K562 (cell line): ENCODE measurements around the gene MAST4. TPM values are rescaled to one million over a fixed set of nuclear protein-coding genes. Genes with fewer than 3 reads are reported as not detected.

Source experiments
- ATAC-seq: fragments of 200-7000 bp; cut with Tn5 transposase; 3 replicates; pipeline ENCODE4 v1.9.1; 2020; ENCODE audit warnings: moderate library complexity
- BruUV-seq: library from RNA; stranded (reverse); fragments of 400-500 nt; replicated peaks from 2 replicates; lab custom pipeline; 2021; lab: Mats Ljungman, UMichigan
- CTCF ChIA-PET: fragments of 300-600 bp; formaldehyde crosslinking; extraction: SDS; loops from one replicate; lab custom pipeline; 2021; ENCODE audit warnings: low intra/inter-chr PET ratio; lab: Yijun Ruan, JAX
- POLR2A ChIA-PET: fragments of 300-600, 350-650 bp; sonication (Branson Sonifier 250); formaldehyde crosslinking; extraction: SDS; loops from one replicate; lab custom pipeline; 2021; ENCODE audit warnings: antibody characterized with exemption, inconsistent platforms; lab: Yijun Ruan, JAX
- DNase-seq, 4 experiments: peaks; one replicate each; pipeline versions ENCODE4 v3.0.0 to v3.0.0-alpha.2; 2011 to 2018; ENCODE audit warnings: low spot score in 3 of 4, mixed read lengths in 3 of 4; ENCODE audit errors: extremely low read depth in 1 of 4
- FAIRE-seq: peaks from 2 replicates; lab custom pipeline; 2011; peaks lifted over from hg19 to GRCh38; lab: Jason Lieb, UNC
- H2AFZ ChIP-seq: 2 replicates; pipeline ENCODE4 v1.6.0; 2011; ENCODE audit warnings: low read depth, low read length, control low read depth, inconsistent platforms
- H3K27ac ChIP-seq: fragments of 200-600 bp; 3 replicates; pipeline ENCODE4 v1.8.0; 2011; ENCODE audit warnings: low read depth, mild to moderate bottlenecking, control low read depth, inconsistent platforms, low read length, moderate library complexity, mixed read lengths; ENCODE audit errors: extremely low read depth
- H3K27me3 ChIP-seq, 2 experiments: fragments of 300-600 bp in 1 of 2; 2 replicates in 1 of 2; 3 replicates in 1 of 2; pipeline versions ENCODE4 v1.6.0 to v1.8.0; 2011; ENCODE audit warnings: inconsistent platforms in 2 of 2, low read length in 2 of 2, mild to moderate bottlenecking in 1 of 2, mixed read lengths in 1 of 2, moderate library complexity in 1 of 2; ENCODE audit not compliant: control insufficient read depth in 2 of 2, insufficient read depth in 2 of 2
- H3K36me3 ChIP-seq: fragments of 300-600 bp; 3 replicates; pipeline ENCODE4 v1.8.0; 2011; ENCODE audit warnings: mild to moderate bottlenecking, low read length, inconsistent platforms; ENCODE audit not compliant: control insufficient read depth, insufficient read depth
- H3K4me1 ChIP-seq, 2 experiments: fragments of 200-600 bp in 1 of 2; replicated peaks in 1 of 2; 2 replicates in 1 of 2; 3 replicates in 1 of 2; pipeline versions ENCODE4 v1.5.1 to v1.8.0; 2011; ENCODE audit warnings: inconsistent platforms in 2 of 2, low read length in 2 of 2, mild to moderate bottlenecking in 1 of 2, mixed read lengths in 1 of 2, moderate library complexity in 1 of 2; ENCODE audit not compliant: control insufficient read depth in 2 of 2, insufficient read depth in 2 of 2
- H3K4me2 ChIP-seq: 2 replicates; pipeline ENCODE4 v1.6.1; 2011; ENCODE audit warnings: low read length, control low read depth, inconsistent platforms, mixed read lengths; ENCODE audit not compliant: insufficient read depth
- H3K4me3 ChIP-seq: fragments of 200-600 bp; sonication (generic), shearing (Covaris generic); 2 replicates; pipeline ENCODE4 v1.5.1; 2016; ENCODE audit warnings: control low read depth, inconsistent platforms
- H3K79me2 ChIP-seq: fragments of 200-600 bp; 3 replicates; pipeline ENCODE4 v1.8.0; 2011; ENCODE audit warnings: low read length, inconsistent platforms; ENCODE audit not compliant: control insufficient read depth, insufficient read depth
- H3K9ac ChIP-seq, 2 experiments: 2 replicates each; pipeline versions ENCODE4 v1.6.0 to v1.6.1; 2011; ENCODE audit warnings: low read depth in 2 of 2, low read length in 2 of 2, control low read depth in 1 of 2, inconsistent platforms in 1 of 2, mild to moderate bottlenecking in 1 of 2, mixed read lengths in 1 of 2; ENCODE audit not compliant: insufficient read depth in 1 of 2
- H3K9me1 ChIP-seq: one replicate; pipeline ENCODE4 v1.6.0; 2011; ENCODE audit warnings: inconsistent platforms, mild to moderate bottlenecking, low read length, moderate library complexity; ENCODE audit not compliant: control insufficient read depth, insufficient read depth
- H3K9me3 ChIP-seq: replicated peaks from 2 replicates; pipeline ENCODE4 v1.5.1; 2011; ENCODE audit warnings: low read depth, low read length, inconsistent platforms; ENCODE audit not compliant: control insufficient read depth, insufficient read depth
- H4K20me1 ChIP-seq: replicated peaks from 2 replicates; pipeline ENCODE4 v1.6.1; 2011; ENCODE audit warnings: low read length, inconsistent platforms, mixed read lengths; ENCODE audit not compliant: control insufficient read depth, insufficient read depth
- CBX2 ChIP-seq: fragments of 200-600 bp; sonication (generic); IDR thresholded peaks from one replicate; pipeline ENCODE4 v1.6.1; 2012; ENCODE audit warnings: mild to moderate bottlenecking, low read length, inconsistent platforms; ENCODE audit not compliant: insufficient read depth, poor library complexity, severe bottlenecking
- KHSRP ChIP-seq: fragments of 450-650 bp; IDR thresholded peaks from 2 replicates; pipeline ENCODE4 v1.6.1; 2017
- XRCC4 ChIP-seq: IDR thresholded peaks from one replicate; pipeline ENCODE4 v1.6.1; 2011; ENCODE audit not compliant: insufficient read depth, insufficient read length; ENCODE audit errors: extremely low read depth
- YBX1 ChIP-seq: fragments of 450-650 bp; IDR thresholded peaks from 2 replicates; pipeline ENCODE4 v1.7.1; 2016; ENCODE audit warnings: mild to moderate bottlenecking
- ZBTB17 ChIP-seq: fragments of 450-650 bp; formaldehyde crosslinking; IDR thresholded peaks from 2 replicates; pipeline ENCODE4 v1.4.0; 2020; ENCODE audit warnings: mild to moderate bottlenecking
- ZNF146 ChIP-seq: IDR thresholded peaks from one replicate; pipeline ENCODE4 v1.6.1; 2018; ENCODE audit warnings: missing compliant biosample characterization; ENCODE audit not compliant: unreplicated experiment
- ZNF174 ChIP-seq: fragments of 250-450 bp; sonication (Bioruptor Pico); IDR thresholded peaks from 2 replicates; pipeline ENCODE4 v1.4.0; 2020; ENCODE audit warnings: mild to moderate bottlenecking
- ZNF232 ChIP-seq: sonication (generic); formaldehyde crosslinking; IDR thresholded peaks from 2 replicates; pipeline ENCODE4 v1.8.0; 2022; ENCODE audit warnings: mild to moderate bottlenecking, missing genetic modification reagents
- ZNF57 ChIP-seq: fragments of 450-650 bp; formaldehyde crosslinking; IDR thresholded peaks from 2 replicates; pipeline ENCODE4 v1.4.0; 2020; ENCODE audit warnings: mild to moderate bottlenecking, moderate library complexity
- WGBS: fragments of 100-300 bp; shearing (Covaris generic); methylation state at CpG from one replicate; pipeline ENCODE4 v1.1.6; 2016; ENCODE audit warnings: low coverage, mixed read lengths; ENCODE audit not compliant: insufficient coverage; ENCODE audit errors: missing lambda C conversion rate; 5-methylcytosine and 5-hydroxymethylcytosine counted together
- in situ Hi-C: fragments of 300-500 bp; cut with MboI; formaldehyde crosslinking; loops from 4 replicates; pipeline ENCODE4 v1.15.0; 2018; ENCODE audit warnings: inconsistent platforms, mixed read lengths
- intact Hi-C: fragments of 100-400 bp; cut with micrococcal nuclease; formaldehyde crosslinking; loops from 2 replicates; pipeline ENCODE4 v1.14.2; 2022
- polyA plus RNA-seq, 8 experiments: library from polyadenylated mRNA; depleted of rRNA in 4 of 8; stranded (reverse) in 5 of 8; unstranded in 3 of 8; fragments of >200 nt; fragmentation: Nextera tagmentation in 2 of 8; fragmentation: Illumina TruSeq in 1 of 8; extraction: Ambion mirVana in 2 of 8; extraction: Trizol in 1 of 8; gene quantifications; 2 replicates each; pipeline versions ENCODE4 v1.2.1 to v1.2.3, GENCODE V29; 2011 to 2014; ENCODE audit warnings: inconsistent platforms in 1 of 8, missing spikeins in 1 of 8
- total RNA-seq, 7 experiments: library from RNA; depleted of rRNA in 6 of 7; stranded (reverse); fragments of >200 nt in 6 of 7; fragmentation: Illumina TruSeq in 2 of 7; extraction: Trizol in 2 of 7; gene quantifications; 2 replicates each; pipeline versions ENCODE4 v1.2.1 to v1.2.3, GENCODE V29; 2011 to 2021; ENCODE audit warnings: low replicate concordance in 1 of 7
- TF ChIP-seq, protein P1 (sequence below): sonication (generic); formaldehyde crosslinking; IDR thresholded peaks from 2 replicates; pipeline ENCODE4 v1.8.0; 2023; ENCODE audit warnings: mild to moderate bottlenecking, missing genetic modification reagents
- TF ChIP-seq, protein P2 (sequence below): fragments of 250-450 bp; sonication (Bioruptor Pico); IDR thresholded peaks from 2 replicates; pipeline ENCODE4 v1.6.1; 2021; ENCODE audit warnings: mild to moderate bottlenecking
- TF ChIP-seq, protein P3 (sequence below): fragments of 250-450 bp; sonication (Bioruptor Pico); IDR thresholded peaks from 2 replicates; pipeline ENCODE4 v1.8.0; 2022; ENCODE audit warnings: inconsistent platforms
- TF ChIP-seq, protein P4 (sequence below): fragments of 250-450 bp; sonication (Bioruptor Pico); IDR thresholded peaks from 2 replicates; pipeline ENCODE4 v1.5.0; 2021

MAST4 gene
- total and polyA plus RNA-seq, 9 of the 15 experiments (the other 6 are each of a cell fraction or from before 2014, with no cell fraction given): 0.88 to 10.1 (median 5.2) TPM

DNA sequence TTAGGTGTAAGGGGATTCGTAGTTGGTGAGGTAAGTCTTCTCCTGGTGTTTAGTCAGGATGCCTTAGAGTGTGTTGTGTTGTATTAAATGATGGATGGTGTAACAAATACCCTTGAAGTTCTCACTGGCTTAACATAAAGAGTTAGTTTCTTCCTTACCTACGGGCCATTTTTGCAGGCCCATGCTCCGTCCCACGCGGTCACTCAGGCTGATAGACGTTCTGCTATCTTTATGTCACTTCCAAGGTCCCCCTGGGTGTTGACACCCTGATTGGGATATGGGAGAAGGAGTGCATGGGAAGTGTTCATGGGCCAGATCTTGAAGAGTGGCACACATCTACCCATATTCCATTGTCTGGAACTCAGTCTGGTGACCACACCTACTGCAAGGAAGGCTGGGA, 214.0 kb downstream of the MAST4 start (continued):
- TF ChIP-seq, protein P1, sequence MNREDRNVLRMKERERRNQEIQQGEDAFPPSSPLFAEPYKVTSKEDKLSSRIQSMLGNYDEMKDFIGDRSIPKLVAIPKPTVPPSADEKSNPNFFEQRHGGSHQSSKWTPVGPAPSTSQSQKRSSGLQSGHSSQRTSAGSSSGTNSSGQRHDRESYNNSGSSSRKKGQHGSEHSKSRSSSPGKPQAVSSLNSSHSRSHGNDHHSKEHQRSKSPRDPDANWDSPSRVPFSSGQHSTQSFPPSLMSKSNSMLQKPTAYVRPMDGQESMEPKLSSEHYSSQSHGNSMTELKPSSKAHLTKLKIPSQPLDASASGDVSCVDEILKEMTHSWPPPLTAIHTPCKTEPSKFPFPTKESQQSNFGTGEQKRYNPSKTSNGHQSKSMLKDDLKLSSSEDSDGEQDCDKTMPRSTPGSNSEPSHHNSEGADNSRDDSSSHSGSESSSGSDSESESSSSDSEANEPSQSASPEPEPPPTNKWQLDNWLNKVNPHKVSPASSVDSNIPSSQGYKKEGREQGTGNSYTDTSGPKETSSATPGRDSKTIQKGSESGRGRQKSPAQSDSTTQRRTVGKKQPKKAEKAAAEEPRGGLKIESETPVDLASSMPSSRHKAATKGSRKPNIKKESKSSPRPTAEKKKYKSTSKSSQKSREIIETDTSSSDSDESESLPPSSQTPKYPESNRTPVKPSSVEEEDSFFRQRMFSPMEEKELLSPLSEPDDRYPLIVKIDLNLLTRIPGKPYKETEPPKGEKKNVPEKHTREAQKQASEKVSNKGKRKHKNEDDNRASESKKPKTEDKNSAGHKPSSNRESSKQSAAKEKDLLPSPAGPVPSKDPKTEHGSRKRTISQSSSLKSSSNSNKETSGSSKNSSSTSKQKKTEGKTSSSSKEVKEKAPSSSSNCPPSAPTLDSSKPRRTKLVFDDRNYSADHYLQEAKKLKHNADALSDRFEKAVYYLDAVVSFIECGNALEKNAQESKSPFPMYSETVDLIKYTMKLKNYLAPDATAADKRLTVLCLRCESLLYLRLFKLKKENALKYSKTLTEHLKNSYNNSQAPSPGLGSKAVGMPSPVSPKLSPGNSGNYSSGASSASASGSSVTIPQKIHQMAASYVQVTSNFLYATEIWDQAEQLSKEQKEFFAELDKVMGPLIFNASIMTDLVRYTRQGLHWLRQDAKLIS: no peak
- TF ChIP-seq CBX2 (no peak), ZNF57 (no peak), ZNF146 (CRISPR knock-in tag) (no peak), ZNF174 (CRISPR knock-in tag) (no peak)

DNA sequence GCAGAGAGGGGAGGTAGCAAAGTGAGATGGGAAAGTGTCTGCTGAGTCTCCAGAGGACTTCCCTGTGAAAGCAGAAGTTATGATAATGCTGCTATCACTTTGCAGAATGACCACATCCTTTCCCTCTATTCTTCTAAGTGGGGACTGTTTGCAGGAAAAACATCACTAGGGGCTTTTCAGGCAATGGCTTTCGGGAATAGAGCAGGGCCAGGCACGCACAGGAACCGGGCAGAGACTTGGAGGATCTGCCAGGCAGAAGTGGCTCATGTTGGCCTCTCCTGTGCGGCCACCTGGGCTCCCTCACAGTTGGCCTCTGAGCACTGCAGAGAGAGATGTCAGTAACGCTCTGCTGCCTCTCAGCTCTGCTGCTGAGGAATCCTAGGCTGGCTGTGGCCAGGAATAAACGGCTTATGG, 214.7 kb downstream of the MAST4 start:
- in situ Hi-C loops: no loop called here
- Histone ChIP-seq H3K27me3 (peaks cover 2 to 11% of the 10 kb centered on the region in 2 experiments; a peak in 2 of 5 replicates), H3K36me3 (no peaks in the 10 kb centered on the region), H3K27ac (no peak overlapping the region), H3K9ac (no peak overlapping the region), H2AFZ (no peak overlapping the region), H3K4me2 (no peak overlapping the region), H4K20me1 (no peaks in the 10 kb centered on the region; the same call in 1 of the 2 replicates), H3K4me3 (no peak overlapping the region), H3K9me1 (no peaks in the 10 kb centered on the region), H3K4me1 (no peaks in the 10 kb centered on the region), H3K79me2 (no peaks in the 10 kb centered on the region), H3K9me3 (no peaks in the 10 kb centered on the region)
- intact Hi-C loops: loop anchor here (5.0 kb wide), 1 partner anchor 341 kb away; no protein-coding TSS in a partner anchor
- ATAC-seq: no peak
- POLR2A ChIA-PET: no interaction called here
- DNase-seq: no peak
- WGBS: 0% methylated on average over 6 of the region's 6 CpGs
- no peak for FAIRE-seq
- CTCF ChIA-PET: no interaction called here
- BruUV-seq: no TSS peak
- TF ChIP-seq, protein P2, sequence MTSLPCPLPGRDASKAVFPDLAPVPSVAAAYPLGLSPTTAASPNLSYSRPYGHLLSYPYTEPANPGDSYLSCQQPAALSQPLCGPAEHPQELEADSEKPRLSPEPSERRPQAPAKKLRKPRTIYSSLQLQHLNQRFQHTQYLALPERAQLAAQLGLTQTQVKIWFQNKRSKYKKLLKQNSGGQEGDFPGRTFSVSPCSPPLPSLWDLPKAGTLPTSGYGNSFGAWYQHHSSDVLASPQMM: no peak
- TF ChIP-seq XRCC4 (no peak), YBX1 (no peak), KHSRP (no peak), ZBTB17 (CRISPR knock-in tag) (no peak), ZNF232 (CRISPR knock-in tag) (no peak)
- TF ChIP-seq, protein P3, sequence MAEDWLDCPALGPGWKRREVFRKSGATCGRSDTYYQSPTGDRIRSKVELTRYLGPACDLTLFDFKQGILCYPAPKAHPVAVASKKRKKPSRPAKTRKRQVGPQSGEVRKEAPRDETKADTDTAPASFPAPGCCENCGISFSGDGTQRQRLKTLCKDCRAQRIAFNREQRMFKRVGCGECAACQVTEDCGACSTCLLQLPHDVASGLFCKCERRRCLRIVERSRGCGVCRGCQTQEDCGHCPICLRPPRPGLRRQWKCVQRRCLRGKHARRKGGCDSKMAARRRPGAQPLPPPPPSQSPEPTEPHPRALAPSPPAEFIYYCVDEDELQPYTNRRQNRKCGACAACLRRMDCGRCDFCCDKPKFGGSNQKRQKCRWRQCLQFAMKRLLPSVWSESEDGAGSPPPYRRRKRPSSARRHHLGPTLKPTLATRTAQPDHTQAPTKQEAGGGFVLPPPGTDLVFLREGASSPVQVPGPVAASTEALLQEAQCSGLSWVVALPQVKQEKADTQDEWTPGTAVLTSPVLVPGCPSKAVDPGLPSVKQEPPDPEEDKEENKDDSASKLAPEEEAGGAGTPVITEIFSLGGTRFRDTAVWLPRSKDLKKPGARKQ: no peak
- TF ChIP-seq, protein P4, sequence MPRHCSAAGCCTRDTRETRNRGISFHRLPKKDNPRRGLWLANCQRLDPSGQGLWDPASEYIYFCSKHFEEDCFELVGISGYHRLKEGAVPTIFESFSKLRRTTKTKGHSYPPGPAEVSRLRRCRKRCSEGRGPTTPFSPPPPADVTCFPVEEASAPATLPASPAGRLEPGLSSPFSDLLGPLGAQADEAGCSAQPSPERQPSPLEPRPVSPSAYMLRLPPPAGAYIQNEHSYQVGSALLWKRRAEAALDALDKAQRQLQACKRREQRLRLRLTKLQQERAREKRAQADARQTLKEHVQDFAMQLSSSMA: no peak
